HL-60 (cell line): ENCODE data around the gene PPEF2.
A peak's percentile ranks its signal among the peaks of the same experiment; 100 is the strongest.
"Not testable (repeated sequence)": the region's sequence is repeated elsewhere in the genome, so short reads cannot be mapped to it uniquely, and the experiment has no call there.

ENCODE experiments used
- DNase-seq, 2 experiments: peaks; one replicate each; pipeline ENCODE4 v3.0.0-alpha.2; 2010 to 2020; ENCODE audit warnings: low read depth in 1 of 2, low spot score in 1 of 2
- H3K27ac ChIP-seq: fragments of 250-450 bp; sonication (Bioruptor Pico); replicated peaks from 2 replicates; pipeline ENCODE4 v1.5.1; 2020; ENCODE audit warnings: mild to moderate bottlenecking, moderate library complexity
- H3K27me3 ChIP-seq: fragments of 250-450 bp; sonication (Bioruptor Pico); 2 replicates; pipeline ENCODE4 v1.5.1; 2021; ENCODE audit warnings: mild to moderate bottlenecking, moderate library complexity; ENCODE audit not compliant: insufficient read depth, poor library complexity, severe bottlenecking
- H3K4me3 ChIP-seq: replicated peaks from 2 replicates; pipeline ENCODE4 v1.5.1; 2011; ENCODE audit warnings: mild to moderate bottlenecking, control low read depth, low read length; ENCODE audit not compliant: insufficient read depth
- GABPA ChIP-seq: IDR thresholded peaks from 2 replicates; pipeline ENCODE4 v1.6.1; 2012; ENCODE audit warnings: low read depth
- POLR2AphosphoS5 ChIP-seq: IDR thresholded peaks from 2 replicates; pipeline ENCODE4 v1.6.1; 2012; ENCODE audit warnings: low read depth
- SPI1 ChIP-seq: IDR thresholded peaks from 2 replicates; pipeline ENCODE4 v1.6.1; 2012; ENCODE audit warnings: low read depth, mild to moderate bottlenecking, borderline replicate concordance
- TF ChIP-seq, protein P1 (sequence below): IDR thresholded peaks from 2 replicates; pipeline ENCODE4 v1.6.1; 2012; ENCODE audit warnings: low read depth; ENCODE audit not compliant: insufficient replicate concordance
- TF ChIP-seq, protein P2 (sequence below): IDR thresholded peaks from one replicate; pipeline ENCODE4 v1.5.1; 2011; ENCODE audit warnings: low read length, control low read depth, inconsistent platforms; ENCODE audit not compliant: insufficient read depth

PPEF2 gene

DNA sequence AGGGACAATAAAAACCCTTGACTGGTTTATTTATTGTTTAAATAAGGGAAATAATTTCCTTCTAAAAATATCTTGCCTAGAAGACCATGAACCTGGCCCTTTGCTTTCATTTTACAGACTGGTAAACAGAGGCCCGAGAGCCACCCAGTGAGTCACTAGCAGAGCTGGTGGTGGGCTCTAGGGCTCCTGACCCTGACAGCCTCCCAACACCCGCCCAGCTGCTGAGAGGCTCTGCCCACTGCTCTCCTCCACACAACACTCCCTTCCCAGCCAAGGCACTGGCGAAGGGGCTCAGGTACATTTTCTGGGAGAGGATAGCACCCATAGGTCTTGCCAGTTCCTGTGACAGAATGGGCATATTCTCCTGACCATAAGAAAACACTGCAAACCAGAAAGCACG, 18.1 kb upstream of the PPEF2 start:
- H3K27ac ChIP-seq = no peak overlapping the region
- no peaks in the 10 kb centered on the region for H3K27me3 ChIP-seq
- no peak for DNase-seq
- no peak overlapping the region for H3K4me3 ChIP-seq
- TF ChIP-seq SPI1 (no peak), POLR2AphosphoS5 (no peak), GABPA (no peak)
- TF ChIP-seq, protein P1, sequence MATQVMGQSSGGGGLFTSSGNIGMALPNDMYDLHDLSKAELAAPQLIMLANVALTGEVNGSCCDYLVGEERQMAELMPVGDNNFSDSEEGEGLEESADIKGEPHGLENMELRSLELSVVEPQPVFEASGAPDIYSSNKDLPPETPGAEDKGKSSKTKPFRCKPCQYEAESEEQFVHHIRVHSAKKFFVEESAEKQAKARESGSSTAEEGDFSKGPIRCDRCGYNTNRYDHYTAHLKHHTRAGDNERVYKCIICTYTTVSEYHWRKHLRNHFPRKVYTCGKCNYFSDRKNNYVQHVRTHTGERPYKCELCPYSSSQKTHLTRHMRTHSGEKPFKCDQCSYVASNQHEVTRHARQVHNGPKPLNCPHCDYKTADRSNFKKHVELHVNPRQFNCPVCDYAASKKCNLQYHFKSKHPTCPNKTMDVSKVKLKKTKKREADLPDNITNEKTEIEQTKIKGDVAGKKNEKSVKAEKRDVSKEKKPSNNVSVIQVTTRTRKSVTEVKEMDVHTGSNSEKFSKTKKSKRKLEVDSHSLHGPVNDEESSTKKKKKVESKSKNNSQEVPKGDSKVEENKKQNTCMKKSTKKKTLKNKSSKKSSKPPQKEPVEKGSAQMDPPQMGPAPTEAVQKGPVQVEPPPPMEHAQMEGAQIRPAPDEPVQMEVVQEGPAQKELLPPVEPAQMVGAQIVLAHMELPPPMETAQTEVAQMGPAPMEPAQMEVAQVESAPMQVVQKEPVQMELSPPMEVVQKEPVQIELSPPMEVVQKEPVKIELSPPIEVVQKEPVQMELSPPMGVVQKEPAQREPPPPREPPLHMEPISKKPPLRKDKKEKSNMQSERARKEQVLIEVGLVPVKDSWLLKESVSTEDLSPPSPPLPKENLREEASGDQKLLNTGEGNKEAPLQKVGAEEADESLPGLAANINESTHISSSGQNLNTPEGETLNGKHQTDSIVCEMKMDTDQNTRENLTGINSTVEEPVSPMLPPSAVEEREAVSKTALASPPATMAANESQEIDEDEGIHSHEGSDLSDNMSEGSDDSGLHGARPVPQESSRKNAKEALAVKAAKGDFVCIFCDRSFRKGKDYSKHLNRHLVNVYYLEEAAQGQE = no peak
- TF ChIP-seq, protein P2, sequence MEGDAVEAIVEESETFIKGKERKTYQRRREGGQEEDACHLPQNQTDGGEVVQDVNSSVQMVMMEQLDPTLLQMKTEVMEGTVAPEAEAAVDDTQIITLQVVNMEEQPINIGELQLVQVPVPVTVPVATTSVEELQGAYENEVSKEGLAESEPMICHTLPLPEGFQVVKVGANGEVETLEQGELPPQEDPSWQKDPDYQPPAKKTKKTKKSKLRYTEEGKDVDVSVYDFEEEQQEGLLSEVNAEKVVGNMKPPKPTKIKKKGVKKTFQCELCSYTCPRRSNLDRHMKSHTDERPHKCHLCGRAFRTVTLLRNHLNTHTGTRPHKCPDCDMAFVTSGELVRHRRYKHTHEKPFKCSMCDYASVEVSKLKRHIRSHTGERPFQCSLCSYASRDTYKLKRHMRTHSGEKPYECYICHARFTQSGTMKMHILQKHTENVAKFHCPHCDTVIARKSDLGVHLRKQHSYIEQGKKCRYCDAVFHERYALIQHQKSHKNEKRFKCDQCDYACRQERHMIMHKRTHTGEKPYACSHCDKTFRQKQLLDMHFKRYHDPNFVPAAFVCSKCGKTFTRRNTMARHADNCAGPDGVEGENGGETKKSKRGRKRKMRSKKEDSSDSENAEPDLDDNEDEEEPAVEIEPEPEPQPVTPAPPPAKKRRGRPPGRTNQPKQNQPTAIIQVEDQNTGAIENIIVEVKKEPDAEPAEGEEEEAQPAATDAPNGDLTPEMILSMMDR = no peak

DNA sequence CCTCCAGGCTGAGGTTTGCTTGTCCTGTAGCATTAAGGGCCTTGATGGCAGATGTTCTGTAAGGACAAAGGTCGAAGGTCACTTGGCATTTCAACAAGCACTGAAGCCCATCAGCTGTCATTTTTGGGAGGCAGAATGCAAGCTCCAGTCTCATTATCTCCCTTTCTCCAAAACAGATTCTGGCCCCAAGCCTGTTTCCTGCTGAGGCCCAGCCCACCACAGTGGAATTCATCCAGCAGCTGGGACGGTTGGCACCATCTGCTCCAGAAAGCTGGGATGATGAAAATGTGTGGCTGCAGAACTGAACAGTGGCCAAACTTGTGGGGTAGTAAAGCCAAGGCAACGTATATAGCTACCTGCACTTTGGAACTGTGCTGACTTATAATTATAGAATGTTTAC, 17.7 kb upstream of the PPEF2 start:
- Histone ChIP-seq H3K4me3 (no peak overlapping the region), H3K27me3 (no peaks in the 10 kb centered on the region), H3K27ac (no peak overlapping the region)
- TF ChIP-seq GABPA (no peak), POLR2AphosphoS5 (no peak), SPI1 (no peak)
- TF ChIP-seq, protein P2 = no peak
- TF ChIP-seq, protein P1 = no peak
- DNase-seq = no peak

DNA sequence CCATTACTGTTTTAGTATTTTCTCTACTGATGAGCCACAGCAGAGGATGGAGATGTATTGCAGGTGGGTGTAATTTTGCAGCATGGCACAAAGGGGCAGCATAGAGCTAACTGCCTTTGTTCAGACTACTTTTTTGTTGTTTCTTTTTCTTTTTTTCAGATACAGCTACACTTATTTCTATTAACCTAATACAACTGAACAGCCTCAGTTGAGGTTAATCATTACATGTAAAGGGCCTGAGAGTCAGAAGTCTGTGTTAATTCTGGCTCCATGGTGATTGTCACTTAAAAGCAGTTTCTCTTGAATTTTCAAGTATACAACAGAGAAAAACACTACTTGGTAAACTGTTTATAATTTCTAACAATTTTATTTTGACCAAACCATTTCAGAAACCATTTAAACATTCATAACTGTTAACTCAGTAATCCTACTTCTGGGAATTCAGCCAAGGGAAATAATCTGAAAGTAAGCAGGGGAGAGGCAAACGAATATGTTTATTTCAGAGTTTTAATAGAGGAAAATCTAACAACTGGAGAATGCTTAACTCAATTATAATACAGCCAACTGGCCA, 13.9 kb upstream of the PPEF2 start:
- Histone ChIP-seq H3K27me3 (no peaks in the 10 kb centered on the region), H3K4me3 (no peak overlapping the region), H3K27ac (no peak overlapping the region)
- DNase-seq = peak in 1 of 2 experiments; percentile 19
- TF ChIP-seq, protein P2 = peak; percentile 84
- TF ChIP-seq GABPA = no peak

DNA sequence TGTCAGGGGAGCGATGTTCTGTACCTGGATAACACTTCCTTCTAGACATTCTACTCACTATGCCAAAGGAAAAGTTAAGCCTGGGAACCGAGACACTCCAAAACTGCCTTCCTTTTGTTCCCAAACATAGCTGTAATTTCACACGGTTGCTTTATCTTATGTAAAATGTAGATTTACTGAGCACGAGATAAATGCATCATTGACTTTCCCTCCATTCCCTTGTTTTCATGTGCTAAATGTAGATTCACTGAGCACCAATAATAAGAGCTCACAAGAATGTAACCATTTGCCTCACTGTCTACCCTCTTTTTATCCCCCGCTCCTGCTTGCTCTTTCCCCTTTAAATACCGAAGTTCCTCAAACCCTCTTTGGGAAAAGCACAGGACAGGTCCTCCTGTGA, 10.7 kb upstream of the PPEF2 start:
- Histone ChIP-seq H3K27ac (no peak overlapping the region), H3K4me3 (no peak overlapping the region), H3K27me3 (no peaks in the 10 kb centered on the region)
- no peak for TF ChIP-seq SPI1
- TF ChIP-seq, protein P2 = no peak
- no peak for TF ChIP-seq GABPA
- TF ChIP-seq POLR2AphosphoS5 = no peak
- TF ChIP-seq, protein P1 = no peak
- no peak for DNase-seq

DNA sequence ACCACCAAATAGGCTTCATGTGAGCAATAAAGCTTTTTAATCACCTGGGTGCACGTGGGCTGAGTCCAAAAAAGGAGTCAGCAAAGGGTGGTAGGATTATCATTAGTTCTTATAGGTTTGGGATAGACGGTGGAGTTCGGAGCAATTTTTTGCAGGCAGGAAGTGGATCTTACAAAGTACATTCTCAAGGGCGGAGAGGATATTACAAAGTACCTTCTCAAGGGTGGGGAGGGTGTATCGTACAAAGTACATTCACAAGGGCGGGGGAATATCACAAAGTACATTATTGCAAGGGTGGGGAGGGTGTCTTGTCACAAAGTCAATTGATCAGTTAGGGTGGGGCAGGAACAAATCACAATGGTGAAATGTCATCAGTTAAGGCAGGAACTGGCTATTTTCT, 8.6 kb upstream of the PPEF2 start:
- H3K27ac ChIP-seq, H3K4me3 ChIP-seq, DNase-seq, H3K27me3 ChIP-seq: not testable (repeated sequence)
